ENCODE results near the gene CCDC6. TPM values are rescaled to one million over a fixed set of nuclear protein-coding genes. Genes with fewer than 3 reads are reported as not detected.
"Not testable (repeated sequence)": the region's sequence is repeated elsewhere in the genome, so short reads cannot be mapped to it uniquely, and the experiment has no call there.

CCDC6 gene
- total RNA-seq, 1 donor from 2014 or later, result 42.7 TPM

GRCh38 chr10:59878289-59878688 lies 28.1 kb downstream of the CCDC6 start:
- H3K36me3 ChIP-seq (ENCODE audit: control insufficient read depth, insufficient read depth, low read length), result no peaks in the 10 kb centered on the region
- no peak overlapping the region for H3K4me3 ChIP-seq (ENCODE audit: low read depth, low read length)
- no peak for DNase-seq (ENCODE audit: low read depth)

GRCh38 chr10:59877191-59877671 lies 29.1 kb downstream of the CCDC6 start:
- Histone ChIP-seq H3K4me3 (ENCODE audit: low read depth, low read length) (no peak overlapping the region), H3K36me3 (ENCODE audit: control insufficient read depth, insufficient read depth, low read length) (no peaks in the 10 kb centered on the region), H3K27me3 (ENCODE audit: control insufficient read depth, insufficient read depth, low read length) (no peaks in the 10 kb centered on the region)
- TF ChIP-seq CTCF (IDR thresholded peaks at IDR 0.05; ENCODE audit: insufficient read depth, low read length, poor library complexity, severe bottlenecking), result no peak
- no peak for DNase-seq (ENCODE audit: low read depth)

More at GRCh38 chr10:59878289-59878688, 28.1 kb downstream of the CCDC6 start:
- no peak for TF ChIP-seq CTCF (IDR thresholded peaks at IDR 0.05; ENCODE audit: insufficient read depth, low read length, poor library complexity, severe bottlenecking)
- H3K27me3 ChIP-seq (ENCODE audit: control insufficient read depth, insufficient read depth, low read length), result no peaks in the 10 kb centered on the region

- no peak for TF ChIP-seq CTCF (IDR thresholded peaks at IDR 0.05; ENCODE audit: insufficient read depth, low read length, poor library complexity, severe bottlenecking)
- Histone ChIP-seq H3K27me3 (ENCODE audit: control insufficient read depth, insufficient read depth, low read length) (no peaks in the 10 kb centered on the region), H3K4me3 (ENCODE audit: low read depth, low read length) (no peak overlapping the region), H3K36me3 (ENCODE audit: control insufficient read depth, insufficient read depth, low read length) (no peaks in the 10 kb centered on the region)
- no peak for DNase-seq (ENCODE audit: low read depth)
Measured at GRCh38 chr10:59876695-59877094, 29.7 kb downstream of the CCDC6 start.

- not testable (repeated sequence) for H3K27me3 ChIP-seq (ENCODE audit: control insufficient read depth, insufficient read depth, low read length); H3K4me3 ChIP-seq (ENCODE audit: low read depth, low read length); H3K36me3 ChIP-seq (ENCODE audit: control insufficient read depth, insufficient read depth, low read length); DNase-seq (ENCODE audit: low read depth)
Measured at GRCh38 chr10:59876208-59876607, 30.1 kb downstream of the CCDC6 start.

- Histone ChIP-seq H3K36me3 (ENCODE audit: control insufficient read depth, insufficient read depth, low read length) (no peaks in the 10 kb centered on the region), H3K4me3 (ENCODE audit: low read depth, low read length) (no peak overlapping the region), H3K27me3 (ENCODE audit: control insufficient read depth, insufficient read depth, low read length) (no peaks in the 10 kb centered on the region)
- no peak for DNase-seq (ENCODE audit: low read depth)
- no peak for TF ChIP-seq CTCF (IDR thresholded peaks at IDR 0.05; ENCODE audit: insufficient read depth, low read length, poor library complexity, severe bottlenecking)
Measured at GRCh38 chr10:59873896-59874295, 32.5 kb downstream of the CCDC6 start.

GRCh38 chr10:59872892-59873463 lies 33.4 kb downstream of the CCDC6 start:
- H3K27me3 ChIP-seq (ENCODE audit: control insufficient read depth, insufficient read depth, low read length), result no peaks in the 10 kb centered on the region
- TF ChIP-seq CTCF (IDR thresholded peaks at IDR 0.05; ENCODE audit: insufficient read depth, low read length, poor library complexity, severe bottlenecking), result no peak
- peak; percentile 48 for DNase-seq (ENCODE audit: low read depth)
- H3K36me3 ChIP-seq (ENCODE audit: control insufficient read depth, insufficient read depth, low read length), result no peaks in the 10 kb centered on the region
- H3K4me3 ChIP-seq (ENCODE audit: low read depth, low read length), result no peak overlapping the region
